ENCODE measurements around the gene TOPBP1. TPM values are rescaled to one million over a fixed set of nuclear protein-coding genes. Genes with fewer than 3 reads are reported as not detected.
A peak's percentile ranks its signal among the peaks of the same experiment; 100 is the strongest.

TOPBP1 gene
- total and polyA plus RNA-seq, 9 of the 15 experiments (the other 6 are each of a cell fraction or from before 2014, with no cell fraction given) = 16.6 to 77.6 (median 58.2) TPM

DNA sequence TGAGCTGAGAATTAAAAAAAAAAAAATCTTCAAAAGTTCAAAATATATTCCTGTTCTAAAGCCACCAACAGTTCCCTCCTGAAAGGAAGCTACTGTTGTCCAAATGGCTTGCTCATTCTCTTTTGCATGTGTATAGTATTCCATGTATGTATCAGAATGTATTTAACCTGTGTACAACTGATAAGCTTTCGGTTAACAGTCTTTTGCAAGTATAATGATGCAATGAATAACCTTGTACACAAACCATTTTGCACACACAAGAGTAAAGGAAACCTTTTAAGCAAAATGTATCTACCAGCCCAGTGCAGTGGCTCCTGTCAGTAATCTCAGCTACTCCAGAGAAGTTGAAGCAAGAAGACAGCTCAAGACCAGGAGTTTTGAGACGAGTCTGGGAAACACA lies 32.6 kb downstream of the TOPBP1 start (continued):
- TF ChIP-seq, protein P1, sequence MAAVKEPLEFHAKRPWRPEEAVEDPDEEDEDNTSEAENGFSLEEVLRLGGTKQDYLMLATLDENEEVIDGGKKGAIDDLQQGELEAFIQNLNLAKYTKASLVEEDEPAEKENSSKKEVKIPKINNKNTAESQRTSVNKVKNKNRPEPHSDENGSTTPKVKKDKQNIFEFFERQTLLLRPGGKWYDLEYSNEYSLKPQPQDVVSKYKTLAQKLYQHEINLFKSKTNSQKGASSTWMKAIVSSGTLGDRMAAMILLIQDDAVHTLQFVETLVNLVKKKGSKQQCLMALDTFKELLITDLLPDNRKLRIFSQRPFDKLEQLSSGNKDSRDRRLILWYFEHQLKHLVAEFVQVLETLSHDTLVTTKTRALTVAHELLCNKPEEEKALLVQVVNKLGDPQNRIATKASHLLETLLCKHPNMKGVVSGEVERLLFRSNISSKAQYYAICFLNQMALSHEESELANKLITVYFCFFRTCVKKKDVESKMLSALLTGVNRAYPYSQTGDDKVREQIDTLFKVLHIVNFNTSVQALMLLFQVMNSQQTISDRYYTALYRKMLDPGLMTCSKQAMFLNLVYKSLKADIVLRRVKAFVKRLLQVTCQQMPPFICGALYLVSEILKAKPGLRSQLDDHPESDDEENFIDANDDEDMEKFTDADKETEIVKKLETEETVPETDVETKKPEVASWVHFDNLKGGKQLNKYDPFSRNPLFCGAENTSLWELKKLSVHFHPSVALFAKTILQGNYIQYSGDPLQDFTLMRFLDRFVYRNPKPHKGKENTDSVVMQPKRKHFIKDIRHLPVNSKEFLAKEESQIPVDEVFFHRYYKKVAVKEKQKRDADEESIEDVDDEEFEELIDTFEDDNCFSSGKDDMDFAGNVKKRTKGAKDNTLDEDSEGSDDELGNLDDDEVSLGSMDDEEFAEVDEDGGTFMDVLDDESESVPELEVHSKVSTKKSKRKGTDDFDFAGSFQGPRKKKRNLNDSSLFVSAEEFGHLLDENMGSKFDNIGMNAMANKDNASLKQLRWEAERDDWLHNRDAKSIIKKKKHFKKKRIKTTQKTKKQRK (IDR thresholded peaks at IDR 0.05; ENCODE audit: borderline replicate concordance, low read depth, low read length) = no peak
- TF ChIP-seq ZNF668 (CRISPR knock-in tag; IDR thresholded peaks at IDR 0.05) (no peak), TEAD4 (IDR thresholded peaks at IDR 0.05; ENCODE audit: low read length) (0 out of 2 replicates have a peak, but pooled peaks have one; percentile 26), TEAD4 (CRISPR knock-in tag; IDR thresholded peaks at IDR 0.05; ENCODE audit: borderline replicate concordance) (no peak), MCM7 (IDR thresholded peaks at IDR 0.05) (no peak), GABPA (tag; conservative IDR thresholded peaks at IDR 0.05; ENCODE audit: low read depth) (no peak), ARID1B (IDR thresholded peaks at IDR 0.05) (peak; percentile 46; the same call in 1 of the 2 replicates), CCNT2 (IDR thresholded peaks at IDR 0.05; ENCODE audit: borderline replicate concordance, extremely low read depth, insufficient read length, low read depth, low read length) (no peak)
- TF ChIP-seq, protein P2, sequence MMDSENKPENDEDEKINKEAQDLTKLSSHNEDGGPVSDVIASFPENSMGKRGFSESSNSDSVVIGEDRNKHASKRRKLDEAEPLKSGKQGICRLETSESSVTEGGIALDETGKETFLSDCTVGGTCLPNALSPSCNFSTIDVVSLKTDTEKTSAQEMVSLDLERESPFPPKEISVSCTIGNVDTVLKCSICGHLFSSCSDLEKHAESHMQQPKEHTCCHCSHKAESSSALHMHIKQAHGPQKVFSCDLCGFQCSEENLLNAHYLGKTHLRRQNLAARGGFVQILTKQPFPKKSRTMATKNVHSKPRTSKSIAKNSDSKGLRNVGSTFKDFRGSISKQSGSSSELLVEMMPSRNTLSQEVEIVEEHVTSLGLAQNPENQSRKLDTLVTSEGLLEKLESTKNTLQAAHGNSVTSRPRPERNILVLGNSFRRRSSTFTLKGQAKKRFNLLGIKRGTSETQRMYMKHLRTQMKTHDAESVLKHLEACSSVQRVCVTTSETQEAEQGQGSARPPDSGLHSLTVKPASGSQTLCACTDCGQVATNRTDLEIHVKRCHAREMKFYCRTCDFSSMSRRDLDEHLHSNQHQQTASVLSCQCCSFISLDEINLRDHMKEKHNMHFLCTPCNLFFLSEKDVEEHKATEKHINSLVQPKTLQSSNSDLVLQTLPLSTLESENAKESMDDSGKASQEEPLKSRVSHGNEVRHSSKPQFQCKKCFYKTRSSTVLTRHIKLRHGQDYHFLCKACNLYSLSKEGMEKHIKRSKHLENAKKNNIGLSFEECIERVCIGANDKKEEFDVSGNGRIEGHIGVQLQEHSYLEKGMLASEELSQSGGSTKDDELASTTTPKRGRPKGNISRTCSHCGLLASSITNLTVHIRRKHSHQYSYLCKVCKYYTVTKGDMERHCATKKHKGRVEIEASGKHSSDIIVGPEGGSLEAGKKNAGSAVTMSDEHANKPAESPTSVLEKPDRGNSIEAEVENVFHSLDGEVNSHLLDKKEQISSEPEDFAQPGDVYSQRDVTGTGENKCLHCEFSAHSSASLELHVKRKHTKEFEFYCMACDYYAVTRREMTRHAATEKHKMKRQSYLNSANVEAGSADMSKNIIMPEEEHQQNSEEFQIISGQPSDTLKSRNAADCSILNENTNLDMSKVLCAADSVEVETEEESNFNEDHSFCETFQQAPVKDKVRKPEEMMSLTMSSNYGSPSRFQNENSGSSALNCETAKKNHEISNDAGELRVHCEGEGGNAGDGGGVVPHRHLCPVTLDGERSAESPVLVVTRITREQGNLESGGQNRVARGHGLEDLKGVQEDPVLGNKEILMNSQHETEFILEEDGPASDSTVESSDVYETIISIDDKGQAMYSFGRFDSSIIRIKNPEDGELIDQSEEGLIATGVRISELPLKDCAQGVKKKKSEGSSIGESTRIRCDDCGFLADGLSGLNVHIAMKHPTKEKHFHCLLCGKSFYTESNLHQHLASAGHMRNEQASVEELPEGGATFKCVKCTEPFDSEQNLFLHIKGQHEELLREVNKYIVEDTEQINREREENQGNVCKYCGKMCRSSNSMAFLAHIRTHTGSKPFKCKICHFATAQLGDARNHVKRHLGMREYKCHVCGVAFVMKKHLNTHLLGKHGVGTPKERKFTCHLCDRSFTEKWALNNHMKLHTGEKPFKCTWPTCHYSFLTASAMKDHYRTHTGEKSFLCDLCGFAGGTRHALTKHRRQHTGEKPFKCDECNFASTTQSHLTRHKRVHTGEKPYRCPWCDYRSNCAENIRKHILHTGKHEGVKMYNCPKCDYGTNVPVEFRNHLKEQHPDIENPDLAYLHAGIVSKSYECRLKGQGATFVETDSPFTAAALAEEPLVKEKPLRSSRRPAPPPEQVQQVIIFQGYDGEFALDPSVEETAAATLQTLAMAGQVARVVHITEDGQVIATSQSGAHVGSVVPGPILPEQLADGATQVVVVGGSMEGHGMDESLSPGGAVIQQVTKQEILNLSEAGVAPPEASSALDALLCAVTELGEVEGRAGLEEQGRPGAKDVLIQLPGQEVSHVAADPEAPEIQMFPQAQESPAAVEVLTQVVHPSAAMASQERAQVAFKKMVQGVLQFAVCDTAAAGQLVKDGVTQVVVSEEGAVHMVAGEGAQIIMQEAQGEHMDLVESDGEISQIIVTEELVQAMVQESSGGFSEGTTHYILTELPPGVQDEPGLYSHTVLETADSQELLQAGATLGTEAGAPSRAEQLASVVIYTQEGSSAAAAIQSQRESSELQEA (IDR thresholded peaks at IDR 0.05; ENCODE audit: low read depth) = no peak
- TF ChIP-seq, protein P3, sequence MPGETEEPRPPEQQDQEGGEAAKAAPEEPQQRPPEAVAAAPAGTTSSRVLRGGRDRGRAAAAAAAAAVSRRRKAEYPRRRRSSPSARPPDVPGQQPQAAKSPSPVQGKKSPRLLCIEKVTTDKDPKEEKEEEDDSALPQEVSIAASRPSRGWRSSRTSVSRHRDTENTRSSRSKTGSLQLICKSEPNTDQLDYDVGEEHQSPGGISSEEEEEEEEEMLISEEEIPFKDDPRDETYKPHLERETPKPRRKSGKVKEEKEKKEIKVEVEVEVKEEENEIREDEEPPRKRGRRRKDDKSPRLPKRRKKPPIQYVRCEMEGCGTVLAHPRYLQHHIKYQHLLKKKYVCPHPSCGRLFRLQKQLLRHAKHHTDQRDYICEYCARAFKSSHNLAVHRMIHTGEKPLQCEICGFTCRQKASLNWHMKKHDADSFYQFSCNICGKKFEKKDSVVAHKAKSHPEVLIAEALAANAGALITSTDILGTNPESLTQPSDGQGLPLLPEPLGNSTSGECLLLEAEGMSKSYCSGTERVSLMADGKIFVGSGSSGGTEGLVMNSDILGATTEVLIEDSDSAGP (CRISPR knock-in tag; IDR thresholded peaks at IDR 0.05) = no peak
- TF ChIP-seq, protein P4, sequence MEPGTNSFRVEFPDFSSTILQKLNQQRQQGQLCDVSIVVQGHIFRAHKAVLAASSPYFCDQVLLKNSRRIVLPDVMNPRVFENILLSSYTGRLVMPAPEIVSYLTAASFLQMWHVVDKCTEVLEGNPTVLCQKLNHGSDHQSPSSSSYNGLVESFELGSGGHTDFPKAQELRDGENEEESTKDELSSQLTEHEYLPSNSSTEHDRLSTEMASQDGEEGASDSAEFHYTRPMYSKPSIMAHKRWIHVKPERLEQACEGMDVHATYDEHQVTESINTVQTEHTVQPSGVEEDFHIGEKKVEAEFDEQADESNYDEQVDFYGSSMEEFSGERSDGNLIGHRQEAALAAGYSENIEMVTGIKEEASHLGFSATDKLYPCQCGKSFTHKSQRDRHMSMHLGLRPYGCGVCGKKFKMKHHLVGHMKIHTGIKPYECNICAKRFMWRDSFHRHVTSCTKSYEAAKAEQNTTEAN (CRISPR knock-in tag; IDR thresholded peaks at IDR 0.05) = no peak
- TF ChIP-seq, protein P5, sequence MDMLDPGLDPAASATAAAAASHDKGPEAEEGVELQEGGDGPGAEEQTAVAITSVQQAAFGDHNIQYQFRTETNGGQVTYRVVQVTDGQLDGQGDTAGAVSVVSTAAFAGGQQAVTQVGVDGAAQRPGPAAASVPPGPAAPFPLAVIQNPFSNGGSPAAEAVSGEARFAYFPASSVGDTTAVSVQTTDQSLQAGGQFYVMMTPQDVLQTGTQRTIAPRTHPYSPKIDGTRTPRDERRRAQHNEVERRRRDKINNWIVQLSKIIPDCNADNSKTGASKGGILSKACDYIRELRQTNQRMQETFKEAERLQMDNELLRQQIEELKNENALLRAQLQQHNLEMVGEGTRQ (CRISPR knock-in tag; IDR thresholded peaks at IDR 0.05) = no peak
